Thyroid gland (tissue), 4 donors: Measurements from ENCODE around the gene MTMR2.

Experiments
- CTCF ChIP-seq, 6 experiments: fragments of 200-600 bp in 3 of 6; fragments of 450-650 bp in 3 of 6; sonication (generic) in 3 of 6; IDR thresholded peaks; one replicate each; pipeline ENCODE4 v1.5.1; 2016 to 2019; ENCODE audit warnings: antibody characterized with exemption in 6 of 6, mild to moderate bottlenecking in 2 of 6, inconsistent platforms in 1 of 6, moderate library complexity in 1 of 6
- POLR2A ChIP-seq, 2 donors: fragments of 450-650 bp; IDR thresholded peaks; one replicate each; pipeline ENCODE4 v1.6.1; 2017; ENCODE audit warnings: antibody characterized with exemption in 2 of 2, mild to moderate bottlenecking in 2 of 2, moderate library complexity in 1 of 2

- TF ChIP-seq CTCF (IDR thresholded peaks at IDR 0.05) = no peak
- TF ChIP-seq POLR2A (IDR thresholded peaks at IDR 0.05) = no peak
These were observed 91.1 kb downstream of the MTMR2 start for GRCh38 chr11:95832763-95833162.
